Measurements from ENCODE around the gene GALNT14.

The GALNT14 gene

GRCh38 chr2:31142110-31142509, 3.9 kb upstream of the GALNT14 start:
- no peak for DNase-seq (ENCODE audit: low read depth)
- no peak overlapping the region for H3K4me3 ChIP-seq (ENCODE audit: low read length)
- no peak for TF ChIP-seq CTCF (conservative IDR thresholded peaks at IDR 0.05; ENCODE audit: low read depth, low read length)

GRCh38 chr2:31141443-31142085, 3.3 kb upstream of the GALNT14 start:
- H3K4me3 ChIP-seq (ENCODE audit: low read length) = no peak overlapping the region
- no peak for TF ChIP-seq CTCF (conservative IDR thresholded peaks at IDR 0.05; ENCODE audit: low read depth, low read length)
- DNase-seq (ENCODE audit: low read depth) = no peak

- no peak for DNase-seq (ENCODE audit: low read depth)
- H3K4me3 ChIP-seq (ENCODE audit: low read length) = no peak overlapping the region
- no peak for TF ChIP-seq CTCF (conservative IDR thresholded peaks at IDR 0.05; ENCODE audit: low read depth, low read length)
Observed at GRCh38 chr2:31140151-31140550, 1.9 kb upstream of the GALNT14 start.

- DNase-seq (ENCODE audit: low read depth) = no peak
- no peak overlapping the region for H3K4me3 ChIP-seq (ENCODE audit: low read length)
- no peak for TF ChIP-seq CTCF (conservative IDR thresholded peaks at IDR 0.05; ENCODE audit: low read depth, low read length)
Observed at GRCh38 chr2:31139671-31140070, 1.4 kb upstream of the GALNT14 start.

- peak; percentile 18 for TF ChIP-seq CTCF (conservative IDR thresholded peaks at IDR 0.05; ENCODE audit: low read depth, low read length)
- peak overlapping the region; percentile 49 for H3K4me3 ChIP-seq (ENCODE audit: low read length)
- DNase-seq (ENCODE audit: low read depth) = no peak
Observed at GRCh38 chr2:31137211-31138036, 816 bp downstream of the GALNT14 start.

GRCh38 chr2:31136732-31137131, 1.5 kb downstream of the GALNT14 start:
- H3K4me3 ChIP-seq (ENCODE audit: low read length) = no peak overlapping the region
- TF ChIP-seq CTCF (conservative IDR thresholded peaks at IDR 0.05; ENCODE audit: low read depth, low read length) = no peak
- DNase-seq (ENCODE audit: low read depth) = no peak

- no peak for DNase-seq (ENCODE audit: low read depth)
- no peak overlapping the region for H3K4me3 ChIP-seq (ENCODE audit: low read length)
Observed at GRCh38 chr2:31136000-31136399, 2.2 kb downstream of the GALNT14 start.

More at GRCh38 chr2:31136000-31136399, 2.2 kb downstream of the GALNT14 start:
- no peak for TF ChIP-seq CTCF (conservative IDR thresholded peaks at IDR 0.05; ENCODE audit: low read depth, low read length)

Data from retinal pigment epithelial cell (primary cell).